ENCODE results near the gene NAT16. TPM values are rescaled to one million over a fixed set of nuclear protein-coding genes. Genes with fewer than 3 reads are reported as not detected.
A peak's percentile ranks its signal among the peaks of the same experiment; 100 is the strongest.

The NAT16 gene
- total and polyA plus RNA-seq, 10 of the 15 experiments (the other 5 are each of a cell fraction or from before 2014, with no cell fraction given): not detected

GRCh38 chr7:101217388-101218235 lies 37.5 kb upstream of the NAT16 start, which contains the start of the genes PLOD3 and ZNHIT1 (continued):
- TF ChIP-seq STAT3 (IDR thresholded peaks at IDR 0.05; ENCODE audit: low read depth, low read length) (no peak), HDAC2 (IDR thresholded peaks at IDR 0.05) (no peak), REST (IDR thresholded peaks at IDR 0.05; ENCODE audit: low read depth, low read length) (no peak), CTCF (IDR thresholded peaks at IDR 0.05 in 2 of 3, conservative IDR thresholded peaks at IDR 0.05 in 1 of 3; ENCODE audit: control insufficient read depth in 2 of 3, extremely low read depth in 1 of 3, insufficient read depth in 1 of 3, low read depth in 3 of 3, low read length in 3 of 3) (peak in 1 of 3 experiments; percentile 5; a peak in 1 of 6 replicates), SREBF1 (IDR thresholded peaks at IDR 0.05; ENCODE audit: low read length) (no peak), SP1 (IDR thresholded peaks at IDR 0.05; ENCODE audit: low read depth, low read length) (no peak), EED (IDR thresholded peaks at IDR 0.05; ENCODE audit: low read depth) (no peak; the same call in 1 of the 2 replicates), CBFB (IDR thresholded peaks at IDR 0.05; ENCODE audit: low read depth) (peak; percentile 73), ZNF622 (IDR thresholded peaks at IDR 0.05) (no peak), SREBF2 (IDR thresholded peaks at IDR 0.05; ENCODE audit: low read length) (no peak), BACH1 (IDR thresholded peaks at IDR 0.05; ENCODE audit: borderline replicate concordance) (no peak)
- TF ChIP-seq, protein P1, sequence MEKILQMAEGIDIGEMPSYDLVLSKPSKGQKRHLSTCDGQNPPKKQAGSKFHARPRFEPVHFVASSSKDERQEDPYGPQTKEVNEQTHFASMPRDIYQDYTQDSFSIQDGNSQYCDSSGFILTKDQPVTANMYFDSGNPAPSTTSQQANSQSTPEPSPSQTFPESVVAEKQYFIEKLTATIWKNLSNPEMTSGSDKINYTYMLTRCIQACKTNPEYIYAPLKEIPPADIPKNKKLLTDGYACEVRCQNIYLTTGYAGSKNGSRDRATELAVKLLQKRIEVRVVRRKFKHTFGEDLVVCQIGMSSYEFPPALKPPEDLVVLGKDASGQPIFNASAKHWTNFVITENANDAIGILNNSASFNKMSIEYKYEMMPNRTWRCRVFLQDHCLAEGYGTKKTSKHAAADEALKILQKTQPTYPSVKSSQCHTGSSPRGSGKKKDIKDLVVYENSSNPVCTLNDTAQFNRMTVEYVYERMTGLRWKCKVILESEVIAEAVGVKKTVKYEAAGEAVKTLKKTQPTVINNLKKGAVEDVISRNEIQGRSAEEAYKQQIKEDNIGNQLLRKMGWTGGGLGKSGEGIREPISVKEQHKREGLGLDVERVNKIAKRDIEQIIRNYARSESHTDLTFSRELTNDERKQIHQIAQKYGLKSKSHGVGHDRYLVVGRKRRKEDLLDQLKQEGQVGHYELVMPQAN (conservative IDR thresholded peaks at IDR 0.05): peak; percentile 62
- TF ChIP-seq, protein P2, sequence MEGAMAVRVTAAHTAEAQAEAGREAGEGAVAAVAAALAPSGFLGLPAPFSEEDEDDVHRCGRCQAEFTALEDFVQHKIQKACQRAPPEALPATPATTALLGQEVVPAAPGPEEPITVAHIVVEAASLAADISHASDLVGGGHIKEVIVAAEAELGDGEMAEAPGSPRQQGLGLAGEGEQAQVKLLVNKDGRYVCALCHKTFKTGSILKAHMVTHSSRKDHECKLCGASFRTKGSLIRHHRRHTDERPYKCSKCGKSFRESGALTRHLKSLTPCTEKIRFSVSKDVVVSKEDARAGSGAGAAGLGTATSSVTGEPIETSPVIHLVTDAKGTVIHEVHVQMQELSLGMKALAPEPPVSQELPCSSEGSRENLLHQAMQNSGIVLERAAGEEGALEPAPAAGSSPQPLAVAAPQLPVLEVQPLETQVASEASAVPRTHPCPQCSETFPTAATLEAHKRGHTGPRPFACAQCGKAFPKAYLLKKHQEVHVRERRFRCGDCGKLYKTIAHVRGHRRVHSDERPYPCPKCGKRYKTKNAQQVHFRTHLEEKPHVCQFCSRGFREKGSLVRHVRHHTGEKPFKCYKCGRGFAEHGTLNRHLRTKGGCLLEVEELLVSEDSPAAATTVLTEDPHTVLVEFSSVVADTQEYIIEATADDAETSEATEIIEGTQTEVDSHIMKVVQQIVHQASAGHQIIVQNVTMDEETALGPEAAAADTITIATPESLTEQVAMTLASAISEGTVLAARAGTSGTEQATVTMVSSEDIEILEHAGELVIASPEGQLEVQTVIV (IDR thresholded peaks at IDR 0.05; ENCODE audit: borderline replicate concordance, partially characterized antibody): peak; percentile 30
- TF ChIP-seq, protein P3, sequence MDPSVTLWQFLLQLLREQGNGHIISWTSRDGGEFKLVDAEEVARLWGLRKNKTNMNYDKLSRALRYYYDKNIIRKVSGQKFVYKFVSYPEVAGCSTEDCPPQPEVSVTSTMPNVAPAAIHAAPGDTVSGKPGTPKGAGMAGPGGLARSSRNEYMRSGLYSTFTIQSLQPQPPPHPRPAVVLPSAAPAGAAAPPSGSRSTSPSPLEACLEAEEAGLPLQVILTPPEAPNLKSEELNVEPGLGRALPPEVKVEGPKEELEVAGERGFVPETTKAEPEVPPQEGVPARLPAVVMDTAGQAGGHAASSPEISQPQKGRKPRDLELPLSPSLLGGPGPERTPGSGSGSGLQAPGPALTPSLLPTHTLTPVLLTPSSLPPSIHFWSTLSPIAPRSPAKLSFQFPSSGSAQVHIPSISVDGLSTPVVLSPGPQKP (IDR thresholded peaks at IDR 0.05; ENCODE audit: low read depth, low read length): peak; percentile 87; the same call in 1 of the 2 replicates

Data from GM12878 (cell line).